ENCODE measurements around the gene PTPN14. TPM values are rescaled to one million over a fixed set of nuclear protein-coding genes. Genes with fewer than 3 reads are reported as not detected.
"Not testable (repeated sequence)": the region's sequence is repeated elsewhere in the genome, so short reads cannot be mapped to it uniquely, and the experiment has no call there.

PTPN14 gene
- total RNA-seq, 1 experiment from 2014 or later = 47.7 TPM

DNA sequence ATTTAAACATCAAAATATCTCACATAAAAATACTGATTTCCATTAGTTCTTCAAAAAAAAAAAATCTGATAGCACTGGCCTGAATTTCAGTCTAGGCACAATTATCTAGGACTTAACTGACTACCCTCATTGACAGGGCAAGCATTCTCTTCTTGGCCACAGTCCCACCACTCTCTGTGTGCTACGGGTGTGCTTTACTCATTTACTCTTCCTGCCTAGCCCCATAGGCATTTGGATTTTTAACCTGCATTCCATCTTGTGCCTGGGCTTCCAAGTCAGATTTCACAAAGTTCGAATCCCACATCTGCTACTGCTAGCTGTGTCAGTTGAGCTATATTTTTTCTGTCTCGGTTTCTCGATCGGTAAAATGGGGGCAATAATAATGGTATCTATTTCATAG lies 38.0 kb downstream of the PTPN14 start:
- no peak for DNase-seq (ENCODE audit: low read depth)

DNA sequence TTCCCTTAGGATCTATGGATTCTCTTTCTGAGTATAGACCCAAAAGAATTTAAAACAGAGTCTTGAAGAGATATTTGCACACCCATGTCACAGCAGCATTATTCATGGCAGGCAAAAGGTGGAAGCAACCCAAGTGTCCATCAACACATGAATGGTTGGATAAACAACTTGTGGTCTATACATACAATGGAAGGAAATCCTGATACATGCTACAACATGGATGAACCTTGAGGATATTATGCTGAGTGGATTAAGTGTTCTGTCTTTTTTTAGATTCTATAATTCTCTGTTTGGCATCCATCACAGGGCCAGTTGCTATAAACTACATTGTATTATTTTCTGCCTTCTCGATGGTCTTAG lies 39.8 kb downstream of the PTPN14 start:
- no peak for DNase-seq (ENCODE audit: low read depth)

DNA sequence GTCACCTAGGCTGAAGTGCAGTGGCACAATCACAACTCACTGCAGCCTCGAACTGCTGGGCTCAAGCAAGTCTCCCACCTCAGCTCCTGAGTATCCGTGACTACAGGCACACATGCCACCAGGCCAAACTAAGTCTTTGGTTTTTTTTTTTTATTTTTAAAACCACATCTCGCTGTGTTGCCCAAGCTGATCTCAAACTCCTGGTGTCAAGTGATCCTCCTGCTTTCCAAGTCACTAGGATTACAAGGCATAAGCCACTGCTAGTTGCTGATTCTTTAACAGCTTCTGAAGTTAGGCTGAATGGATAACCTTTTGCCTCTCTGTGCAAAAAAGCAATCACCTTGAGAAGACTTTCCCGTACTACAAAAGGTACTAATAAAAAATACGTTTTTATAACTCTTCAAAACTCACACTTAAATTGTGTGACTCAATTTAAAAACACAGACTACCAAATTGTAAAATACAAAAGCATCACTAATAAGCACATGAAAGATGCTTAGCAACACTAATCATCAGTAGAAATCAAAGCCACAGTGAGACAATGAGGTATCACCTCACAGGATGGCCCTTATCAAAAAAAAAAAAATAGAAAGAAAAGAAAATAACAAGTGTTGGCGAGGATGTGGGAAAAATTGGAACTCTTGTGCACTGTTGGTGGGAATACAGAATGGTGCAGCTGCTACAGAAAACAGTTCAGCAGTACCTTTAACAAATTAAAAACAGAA lies 40.3 kb downstream of the PTPN14 start:
- no peak for DNase-seq (ENCODE audit: low read depth)

DNA sequence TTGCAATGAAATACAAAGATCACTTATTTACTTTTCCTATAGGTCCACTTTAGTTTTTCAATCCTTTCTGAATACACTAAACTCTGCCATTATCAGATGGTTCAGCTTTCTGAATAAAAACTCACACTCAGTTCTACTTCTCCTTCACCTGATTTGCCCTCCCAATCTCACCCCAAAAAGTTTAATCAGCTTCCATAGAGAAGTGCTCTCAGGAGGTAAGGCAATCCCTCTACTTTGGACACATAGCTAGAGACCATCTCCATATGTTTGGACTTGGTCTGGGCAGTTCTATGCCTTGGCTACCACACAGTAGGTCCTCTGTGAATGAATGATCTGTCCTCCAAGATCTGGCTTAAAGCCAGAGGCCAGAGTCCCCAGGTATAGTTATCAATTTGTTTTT lies 40.9 kb downstream of the PTPN14 start:
- DNase-seq (ENCODE audit: low read depth) = no peak

DNA sequence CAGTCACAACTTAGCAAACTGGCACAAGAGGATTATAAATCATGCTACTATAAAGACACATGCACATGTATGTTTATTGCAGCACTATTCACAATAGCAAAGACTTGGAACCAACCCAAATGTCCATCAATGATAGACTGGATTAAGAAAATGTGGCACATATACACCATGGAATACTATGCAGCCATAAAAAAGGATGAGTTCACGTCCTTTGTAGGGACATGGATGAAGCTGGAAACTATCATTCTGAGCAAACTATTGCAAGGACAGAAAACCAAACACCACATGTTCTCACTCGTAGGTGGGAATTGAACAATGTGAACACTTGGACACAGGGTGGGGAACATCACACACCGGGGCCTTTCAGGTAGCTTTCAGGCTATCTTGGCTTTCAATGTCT lies 41.8 kb downstream of the PTPN14 start:
- not testable (repeated sequence) for DNase-seq (ENCODE audit: low read depth)

DNA sequence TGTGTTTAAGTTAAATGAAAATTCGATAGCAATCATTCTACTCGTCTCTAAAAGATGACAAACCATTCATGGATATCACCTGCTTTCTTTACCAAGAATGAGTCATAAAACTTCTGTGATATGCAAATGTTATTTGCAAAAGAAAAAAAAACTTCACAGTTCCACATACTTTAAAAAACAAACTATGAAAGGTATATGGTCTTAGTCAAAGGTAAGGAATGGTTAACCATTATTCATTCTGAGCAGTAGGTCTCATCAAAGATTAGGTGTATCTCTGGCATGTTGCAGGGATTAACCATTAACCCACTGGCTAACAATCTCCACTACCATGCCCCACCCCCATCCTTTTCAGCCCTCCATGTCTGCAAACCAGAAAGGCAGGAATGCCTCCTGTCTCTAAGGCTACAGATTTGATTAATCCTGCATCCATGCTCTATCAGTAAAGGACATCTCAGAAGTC lies 44.4 kb downstream of the PTPN14 start:
- DNase-seq (ENCODE audit: low read depth) = no peak

DNA sequence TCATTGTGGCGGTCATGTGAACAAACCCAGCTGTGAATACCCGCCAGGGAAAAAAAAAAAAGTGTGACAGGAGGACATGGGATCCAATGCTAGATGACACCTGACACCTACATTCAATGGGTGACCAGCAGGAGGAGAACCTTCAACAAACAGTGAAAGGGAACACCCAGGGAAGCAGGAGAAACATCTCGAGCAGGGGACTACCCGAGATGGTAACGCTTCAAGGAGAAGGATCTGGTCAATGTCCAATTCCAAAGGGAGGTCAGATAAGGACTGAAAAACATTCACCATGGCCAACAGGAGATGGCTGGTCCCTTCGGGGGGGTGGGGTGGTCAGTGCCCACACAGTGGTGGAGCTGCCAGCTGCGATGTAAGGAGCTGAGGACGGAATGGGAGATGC lies 46.3 kb downstream of the PTPN14 start:
- DNase-seq (ENCODE audit: low read depth) = no peak

DNA sequence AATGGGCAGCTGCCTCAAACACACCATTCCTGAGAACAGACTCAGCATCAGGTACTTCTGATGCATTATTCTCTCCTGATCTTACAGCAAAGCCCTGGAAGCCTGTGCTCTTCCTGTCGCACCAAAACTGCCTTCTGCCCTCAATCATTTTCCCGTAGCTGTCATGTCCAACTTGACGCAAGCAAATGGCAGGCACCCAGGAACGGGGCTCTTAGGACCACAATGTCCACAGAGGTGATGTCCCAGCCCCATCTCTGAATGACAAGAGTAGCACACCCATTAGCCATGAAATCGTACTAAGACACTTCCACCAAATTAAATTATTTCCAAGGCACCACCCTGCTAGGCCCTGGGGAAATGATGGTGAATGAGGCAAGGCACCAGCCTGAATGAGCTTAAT lies 47.1 kb downstream of the PTPN14 start:
- no peak for DNase-seq (ENCODE audit: low read depth)

DNA sequence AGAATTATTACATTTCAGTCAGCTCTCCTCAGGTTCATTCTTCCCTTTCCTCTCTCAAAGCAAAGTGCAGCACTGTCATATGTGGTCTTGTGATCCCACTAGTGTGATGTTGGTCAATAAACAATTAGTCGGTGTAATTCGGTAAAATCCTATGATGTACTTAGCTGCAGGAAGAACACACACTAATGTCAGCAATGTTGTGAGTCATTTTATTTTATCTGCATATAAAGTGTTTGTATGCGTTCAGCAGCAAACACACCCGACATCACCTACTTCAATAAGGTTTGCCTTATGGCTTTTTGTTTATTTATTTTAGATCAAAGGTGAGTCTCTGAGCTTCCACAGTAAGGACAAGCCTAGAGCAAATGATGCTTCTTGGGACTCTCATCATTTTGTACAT lies 47.8 kb downstream of the PTPN14 start:
- DNase-seq (ENCODE audit: low read depth) = no peak

DNA sequence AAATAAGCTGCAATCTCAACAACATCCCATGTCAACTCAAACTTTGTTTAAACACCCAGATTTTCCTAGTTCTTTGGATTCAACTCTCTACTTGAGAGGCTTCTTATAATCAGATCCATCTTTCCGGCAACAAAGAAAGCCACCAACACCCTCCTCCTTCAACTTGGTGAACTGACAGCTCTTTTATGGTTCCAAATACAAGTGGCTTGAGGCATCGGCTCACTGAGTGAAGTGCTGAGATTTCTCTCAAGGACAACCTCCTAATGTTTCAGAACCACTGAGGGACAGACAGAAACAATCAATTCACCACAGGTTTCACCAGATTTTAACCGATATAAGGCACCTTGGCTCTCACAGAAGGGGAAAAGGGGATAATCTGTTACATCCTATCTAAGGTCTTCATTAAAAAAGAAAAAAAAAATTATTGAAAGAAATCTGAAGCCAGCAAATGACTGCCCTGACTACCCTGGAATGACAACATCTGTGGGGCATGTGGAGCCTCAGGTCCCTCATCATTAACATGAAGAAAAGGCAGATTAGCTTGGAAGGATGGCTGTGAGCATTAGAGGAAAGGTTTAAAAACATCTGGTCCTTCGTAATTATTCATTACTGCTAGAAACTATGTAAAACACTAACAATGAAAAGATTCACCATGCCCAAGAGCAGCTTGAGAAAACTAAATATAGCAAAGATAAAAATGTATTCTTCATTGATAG lies 50.9 kb downstream of the PTPN14 start:
- DNase-seq (ENCODE audit: low read depth) = no peak

DNA sequence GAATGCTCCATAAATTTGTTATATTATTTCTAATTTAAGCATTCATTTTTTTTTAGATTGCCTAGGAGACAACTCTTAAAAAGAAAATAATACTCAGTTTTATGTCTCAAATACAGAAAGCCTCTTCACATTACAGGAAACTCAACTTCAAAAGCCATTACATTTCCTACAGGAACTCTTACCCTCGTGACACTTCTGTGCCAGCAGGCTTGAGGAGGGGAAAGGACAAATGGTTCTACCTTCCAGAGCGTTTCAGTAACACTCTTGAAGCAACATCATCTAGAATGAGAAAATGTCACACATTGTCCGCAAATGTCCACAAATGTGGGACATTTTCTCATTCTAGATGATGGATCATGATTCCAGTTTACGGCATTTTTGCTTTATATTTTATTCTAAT lies 51.7 kb downstream of the PTPN14 start:
- no peak for DNase-seq (ENCODE audit: low read depth)

DNA sequence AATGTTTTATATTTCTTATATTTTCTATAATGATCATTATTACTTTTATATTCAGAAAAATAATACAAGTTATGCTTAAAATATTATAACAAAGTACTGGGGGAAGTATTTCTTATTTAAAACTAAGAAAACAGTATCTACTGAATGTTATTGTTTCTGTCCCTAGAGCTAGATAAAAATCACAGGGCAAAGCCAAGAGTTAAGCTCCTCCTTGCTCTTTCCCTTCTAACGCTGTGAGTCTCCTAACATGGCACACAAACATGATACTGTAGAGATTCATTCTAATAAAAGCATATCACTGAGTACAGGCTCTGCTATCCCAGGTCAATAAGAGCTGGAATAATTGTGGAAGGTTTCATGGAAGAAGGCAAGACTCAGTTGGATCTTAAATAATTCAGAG lies 53.4 kb downstream of the PTPN14 start:
- no peak for DNase-seq (ENCODE audit: low read depth)

DNA sequence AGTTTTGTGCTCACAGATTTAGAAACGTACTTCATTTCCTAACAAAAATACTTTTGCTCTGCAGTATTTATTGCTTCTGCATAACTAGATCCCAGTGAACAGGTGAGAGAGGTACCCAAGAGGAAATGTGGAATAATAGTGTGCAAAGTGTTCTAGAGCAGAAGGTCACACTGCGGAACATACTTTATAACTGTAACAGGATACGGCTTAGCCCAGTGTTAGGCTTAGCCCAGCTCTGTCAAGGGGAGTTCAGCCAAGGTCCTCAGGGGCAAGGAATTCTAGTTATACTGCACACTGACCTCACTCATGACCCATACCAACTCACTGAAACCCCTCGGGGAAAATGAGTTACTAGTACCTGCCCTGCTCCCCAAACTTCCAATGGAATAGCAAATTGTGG lies 55.3 kb downstream of the PTPN14 start:
- DNase-seq (ENCODE audit: low read depth) = peak; percentile 39

DNA sequence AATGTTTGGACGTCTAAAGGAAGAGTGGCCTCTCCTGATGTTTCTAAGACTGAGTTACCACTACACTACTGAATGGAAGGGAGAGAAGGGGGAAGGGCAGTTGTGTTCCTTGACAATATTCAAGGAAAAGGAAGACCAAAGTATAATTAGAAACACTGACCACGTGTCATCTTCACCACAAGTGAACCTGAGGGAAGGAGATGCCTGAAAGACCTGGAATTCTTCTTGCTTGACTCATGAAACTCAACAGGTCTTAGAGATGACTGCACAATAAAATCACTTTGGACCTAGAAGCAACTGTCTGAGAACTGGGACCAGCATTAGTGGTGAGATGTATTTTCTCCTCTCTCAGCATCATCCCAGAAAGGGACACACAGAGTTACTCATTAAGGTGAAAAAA lies 56.7 kb downstream of the PTPN14 start:
- no peak for DNase-seq (ENCODE audit: low read depth)

DNA sequence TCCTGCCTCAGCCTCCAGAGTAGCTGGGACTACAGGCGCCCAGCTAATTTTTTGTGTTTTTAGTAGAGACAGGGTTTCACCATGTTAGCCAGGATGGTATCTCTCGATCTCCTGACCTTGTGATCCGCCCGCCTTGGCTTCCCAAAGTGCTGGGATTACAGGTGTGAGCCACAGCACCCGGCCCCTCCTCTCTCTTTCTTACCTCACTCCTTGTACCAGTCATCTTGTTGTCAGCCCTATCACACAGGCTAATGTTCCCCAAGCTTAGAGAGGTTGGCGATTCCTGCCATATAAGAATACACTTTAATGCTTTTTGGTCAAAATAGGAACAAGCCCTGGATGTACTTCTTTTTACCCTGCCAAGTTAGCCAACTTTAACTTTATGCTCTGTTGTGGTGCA lies 57.2 kb downstream of the PTPN14 start:
- not testable (repeated sequence) for DNase-seq (ENCODE audit: low read depth)

DNA sequence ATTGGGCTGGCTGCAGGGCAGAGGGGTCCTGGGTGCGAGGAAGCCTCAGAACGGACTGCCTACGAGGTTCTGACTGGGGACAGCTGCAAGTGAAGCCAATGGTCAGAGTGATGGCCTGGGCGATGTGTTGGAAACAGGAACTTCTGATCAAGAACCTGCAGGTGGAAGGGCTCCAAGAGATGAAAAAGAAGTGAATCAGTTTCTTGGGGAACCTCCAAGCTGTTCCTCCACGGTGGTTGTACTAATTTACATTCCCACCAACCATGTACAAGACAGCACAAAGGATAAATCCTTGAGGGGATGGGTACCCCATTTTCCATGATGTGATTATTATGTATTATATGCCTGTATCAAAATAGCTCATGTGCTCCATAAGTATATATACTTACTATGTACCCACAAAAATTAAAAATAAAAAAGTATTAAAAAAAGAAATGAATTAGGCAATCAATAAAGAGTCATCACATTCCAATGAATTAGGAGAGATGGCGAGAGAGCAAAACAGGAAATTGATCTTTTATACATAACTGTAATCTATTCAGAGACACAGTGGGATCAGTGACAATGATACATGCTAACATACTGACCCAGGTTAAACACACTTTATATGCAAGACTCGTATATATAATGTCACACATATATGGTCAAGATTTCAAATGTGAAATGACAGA lies 58.1 kb downstream of the PTPN14 start:
- no peak for DNase-seq (ENCODE audit: low read depth)

DNA sequence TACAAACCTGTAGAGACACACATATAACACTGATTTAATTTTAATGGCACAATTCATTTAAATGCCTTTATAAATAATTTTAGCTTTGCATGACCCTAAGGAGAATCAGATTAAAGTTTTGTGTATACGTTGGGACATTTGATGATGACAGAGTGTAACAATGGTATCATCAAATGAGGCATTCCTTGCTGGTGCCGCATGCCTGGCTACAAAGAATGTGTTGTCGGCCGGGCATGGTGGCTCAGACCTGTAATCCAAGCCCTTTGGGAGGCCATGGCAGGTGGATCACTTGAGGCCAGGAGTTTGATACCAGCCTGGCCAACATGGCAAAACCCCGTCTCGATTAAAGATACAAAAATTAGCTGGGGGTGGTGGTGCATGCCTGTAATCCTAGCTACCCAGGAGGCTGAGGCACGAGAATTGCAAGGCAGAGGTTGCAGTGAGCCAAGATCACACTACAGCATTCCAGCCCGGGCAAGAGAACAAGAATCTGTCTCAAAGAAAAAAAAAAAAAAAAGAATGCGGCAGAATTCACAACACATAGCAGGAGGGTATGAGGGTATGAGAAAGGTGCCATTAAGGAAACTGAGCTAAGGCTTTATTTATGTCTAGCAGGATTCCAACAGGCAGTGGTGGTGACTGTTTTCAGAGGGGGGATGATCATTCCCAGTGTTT lies 58.9 kb downstream of the PTPN14 start:
- DNase-seq (ENCODE audit: low read depth) = no peak

DNA sequence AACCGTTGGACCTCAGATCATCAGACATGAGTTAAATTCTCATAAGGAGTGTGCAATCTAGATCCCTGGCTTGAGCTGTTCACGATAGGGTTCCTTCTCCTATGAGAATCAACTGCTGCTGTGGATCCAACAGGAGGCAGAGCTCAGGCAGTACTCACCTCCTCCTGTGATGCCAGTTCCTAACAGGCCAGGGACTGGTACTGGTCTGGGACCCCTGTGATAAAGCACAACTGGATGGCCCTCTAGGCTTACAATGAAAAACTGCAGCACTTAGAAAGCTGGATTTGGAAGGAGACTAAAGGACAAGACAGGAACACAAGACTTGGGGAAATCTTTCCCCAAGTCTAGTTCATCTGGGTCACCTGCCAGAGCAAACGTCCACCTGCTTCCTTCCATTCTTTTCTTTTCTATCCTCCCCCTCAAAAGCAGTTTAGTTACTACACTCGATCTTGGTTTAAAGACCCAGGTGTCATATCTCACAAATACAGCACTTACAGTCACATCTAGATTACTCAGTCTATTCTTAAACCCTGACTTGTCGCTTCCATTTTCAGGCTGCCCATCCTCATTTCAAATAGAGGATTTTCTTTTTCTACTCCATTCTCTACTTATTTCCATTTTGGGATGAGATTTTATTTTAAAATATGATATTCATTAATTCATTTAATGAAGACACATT lies 59.8 kb downstream of the PTPN14 start:
- DNase-seq (ENCODE audit: low read depth) = no peak

DNA sequence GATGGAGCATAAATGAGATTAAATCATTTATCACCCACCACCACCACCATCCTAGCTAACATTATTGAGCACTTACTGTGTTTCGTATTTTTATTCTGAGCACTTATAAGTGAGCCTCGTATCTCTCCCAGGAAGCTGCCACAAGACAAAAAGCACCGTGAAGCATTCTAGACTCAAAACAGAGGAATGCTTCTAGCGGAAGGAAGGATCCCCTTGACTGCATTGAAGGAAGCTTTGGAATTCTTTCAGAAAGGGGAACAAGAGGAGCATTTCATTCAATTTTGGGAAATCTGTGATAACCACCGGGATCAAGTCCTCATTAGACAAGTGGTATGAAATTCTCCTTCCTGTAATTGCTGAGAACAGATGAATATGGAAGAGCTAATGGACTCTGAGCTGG lies 66.3 kb downstream of the PTPN14 start:
- DNase-seq (ENCODE audit: low read depth) = no peak

DNA sequence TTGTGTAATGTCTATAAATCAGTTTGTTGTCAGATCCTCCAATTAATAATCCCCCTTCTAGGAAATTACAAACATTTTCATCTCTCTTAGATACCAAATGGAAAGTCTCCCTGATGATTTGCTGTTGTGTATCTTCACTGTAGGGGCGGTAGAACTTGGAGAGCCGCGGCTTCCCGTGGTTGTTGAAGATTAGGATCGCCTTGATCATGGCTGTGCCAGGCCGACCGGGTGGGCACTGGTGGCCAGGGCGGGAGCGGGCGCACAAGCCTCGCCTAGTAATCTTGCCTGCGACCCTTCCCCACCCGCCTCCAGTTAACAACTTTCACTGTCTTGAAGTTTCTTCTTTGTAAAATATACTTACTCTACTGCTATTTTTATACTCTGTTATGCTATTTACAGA lies 68.2 kb downstream of the PTPN14 start:
- not testable (repeated sequence) for DNase-seq (ENCODE audit: low read depth)

DNA sequence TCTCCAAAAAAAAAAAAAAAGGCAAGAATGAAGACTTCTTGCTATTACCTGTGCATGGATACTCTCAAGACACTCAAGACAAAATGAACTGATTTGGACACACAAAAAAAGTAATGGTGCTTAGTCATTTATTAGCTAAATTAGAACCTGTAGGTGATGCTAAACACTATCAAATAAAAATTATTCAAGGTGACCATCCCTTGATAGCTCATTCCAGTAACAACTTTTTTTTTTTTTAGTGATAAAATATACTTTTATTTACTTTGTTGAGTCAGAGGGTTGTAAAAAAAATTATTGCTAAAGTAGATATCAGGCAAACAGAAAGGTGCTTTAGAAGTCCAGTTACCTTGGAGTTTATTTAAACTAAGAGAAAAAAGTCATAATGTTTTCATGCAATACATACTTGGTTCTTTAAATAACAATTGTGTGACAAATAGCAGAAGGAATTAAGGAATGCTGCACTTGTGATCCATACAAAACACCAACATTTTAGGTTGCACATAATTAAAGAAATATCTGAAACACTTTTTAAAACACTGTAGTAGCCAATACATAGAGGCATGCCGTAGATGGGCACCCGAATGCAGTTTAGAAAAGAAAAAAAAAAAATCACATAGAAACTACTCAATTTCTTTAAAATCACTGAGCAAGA lies 69.3 kb downstream of the PTPN14 start:
- not testable (repeated sequence) for DNase-seq (ENCODE audit: low read depth)
